GM12878 (cell line): ENCODE data around the gene PRMT7. TPM values are rescaled to one million over a fixed set of nuclear protein-coding genes. Genes with fewer than 3 reads are reported as not detected.

Experiments used
- ATAC-seq: fragments of 200-7000 bp; cut with Tn5 transposase; 3 replicates; pipeline ENCODE4 v1.9.1; 2020; ENCODE audit warnings: mild to moderate bottlenecking, moderate library complexity
- BruUV-seq: library from RNA; stranded (reverse); fragments of 400-500 nt; replicated peaks from 2 replicates; lab custom pipeline; 2021; lab: Mats Ljungman, UMichigan
- CTCF ChIA-PET: fragments of 300-600 bp; sonication (Branson Sonifier 250); formaldehyde crosslinking; extraction: SDS; loops from one replicate; lab custom pipeline; 2021; ENCODE audit warnings: inconsistent platforms; lab: Yijun Ruan, JAX
- POLR2A ChIA-PET: fragments of 350-600 bp; formaldehyde crosslinking; extraction: SDS; loops from one replicate; lab custom pipeline; 2021; ENCODE audit warnings: inconsistent platforms; lab: Charles Lee
- RAD21 ChIA-PET: fragments of 300-600 bp; sonication (Branson Sonifier 250); formaldehyde crosslinking; loops from one replicate; lab custom pipeline; 2023; ENCODE audit warnings: antibody characterized with exemption; ENCODE audit not compliant: unreplicated experiment; lab: Charles Lee
- SMC1A ChIA-PET: fragments of 300-600 bp; sonication (Branson Sonifier 250); formaldehyde crosslinking; loops from one replicate; lab custom pipeline; 2023; ENCODE audit not compliant: unreplicated experiment, uncharacterized antibody; lab: Charles Lee
- DNase-seq: peaks from one replicate; pipeline ENCODE4 v3.0.0-alpha.2; 2011; ENCODE audit warnings: low read depth, low spot score
- FAIRE-seq: peaks from 3 replicates; lab custom pipeline; 2011; peaks lifted over from hg19 to GRCh38; lab: Jason Lieb, UNC
- H2AFZ ChIP-seq: 2 replicates; pipeline ENCODE4 v1.6.0; 2011; ENCODE audit warnings: low read depth, low read length, control low read depth; ENCODE audit not compliant: control insufficient read depth
- H3K27ac ChIP-seq: 2 replicates; pipeline ENCODE4 v1.5.1; 2011; ENCODE audit warnings: control low read depth; ENCODE audit not compliant: control insufficient read depth, insufficient read depth
- H3K27me3 ChIP-seq, 2 experiments: replicated peaks in 1 of 2; 2 replicates each; pipeline versions ENCODE4 v1.6.0 to v1.6.1; 2011; ENCODE audit warnings: low read length in 1 of 2; ENCODE audit not compliant: control insufficient read depth in 2 of 2, insufficient read depth in 2 of 2
- H3K36me3 ChIP-seq, 2 experiments: 2 replicates each; pipeline ENCODE4 v1.5.1; 2011; ENCODE audit warnings: low read length in 1 of 2; ENCODE audit not compliant: control insufficient read depth in 2 of 2, insufficient read depth in 2 of 2
- H3K4me1 ChIP-seq: 2 replicates; pipeline ENCODE4 v1.6.1; 2011; ENCODE audit warnings: mild to moderate bottlenecking, low read length, moderate library complexity, mixed read lengths; ENCODE audit not compliant: control insufficient read depth, insufficient read depth
- H3K4me2 ChIP-seq: 2 replicates; pipeline ENCODE4 v1.6.0; 2011; ENCODE audit warnings: control low read depth; ENCODE audit not compliant: control insufficient read depth, insufficient read depth
- H3K4me3 ChIP-seq: fragments of 200-600 bp; sonication (generic); 2 replicates; pipeline ENCODE4 v1.5.1; 2016
- H3K79me2 ChIP-seq: 2 replicates; pipeline ENCODE4 v1.6.0; 2011; ENCODE audit warnings: low read length; ENCODE audit not compliant: control insufficient read depth, insufficient read depth
- H3K9ac ChIP-seq: 2 replicates; pipeline ENCODE4 v1.8.0; 2011; ENCODE audit warnings: low read length, control low read depth, mixed read lengths; ENCODE audit not compliant: control insufficient read depth, insufficient read depth
- H3K9me3 ChIP-seq: replicated peaks from 3 replicates; pipeline ENCODE4 v1.5.1; 2011; ENCODE audit warnings: mild to moderate bottlenecking, low read length; ENCODE audit not compliant: control insufficient read depth, insufficient read depth
- H4K20me1 ChIP-seq: 2 replicates; pipeline ENCODE4 v1.6.0; 2011; ENCODE audit not compliant: control insufficient read depth, insufficient read depth
- ASH2L ChIP-seq: fragments of 300-600, 200-600 bp; sonication (generic); IDR thresholded peaks from 2 replicates; pipeline ENCODE4 v1.6.1; 2017; ENCODE audit warnings: low read depth, mild to moderate bottlenecking, borderline replicate concordance
- E2F8 ChIP-seq: fragments of 450-650 bp; IDR thresholded peaks from 2 replicates; pipeline ENCODE4 v1.6.1; 2018; ENCODE audit warnings: mild to moderate bottlenecking, low read depth, moderate library complexity; ENCODE audit not compliant: partially characterized antibody
- EP300 ChIP-seq, 2 experiments: fragments of 150-350 bp in 1 of 2; IDR thresholded peaks; 2 replicates each; pipeline ENCODE4 v1.6.1; 2011 to 2012; ENCODE audit warnings: low read depth in 2 of 2, low read length in 2 of 2, borderline replicate concordance in 1 of 2, improper control_type of control experiment in 1 of 2, inconsistent platforms in 1 of 2; ENCODE audit not compliant: control insufficient read depth in 1 of 2
- ETV6 ChIP-seq, 2 experiments: fragments of 450-650 bp in 1 of 2; IDR thresholded peaks in 1 of 2; conservative IDR thresholded peaks in 1 of 2; 2 replicates each; pipeline ENCODE4 v1.6.1; 2014; ENCODE audit warnings: antibody characterized with exemption in 1 of 2, borderline replicate concordance in 1 of 2, low read depth in 1 of 2, mild to moderate bottlenecking in 1 of 2, moderate library complexity in 1 of 2
- IKZF2 ChIP-seq, 2 experiments: fragments of 450-650 bp; IDR thresholded peaks; 2 replicates each; pipeline ENCODE4 v1.6.1; 2017; ENCODE audit warnings: mild to moderate bottlenecking in 2 of 2, moderate library complexity in 2 of 2
- IRF4 ChIP-seq: IDR thresholded peaks from 2 replicates; pipeline ENCODE4 v1.6.1; 2011; ENCODE audit warnings: low read depth, low read length
- MEF2B ChIP-seq: fragments of 450-650 bp; IDR thresholded peaks from 2 replicates; pipeline ENCODE4 v1.6.1; 2018; ENCODE audit warnings: mild to moderate bottlenecking, moderate library complexity; ENCODE audit not compliant: partially characterized antibody, poor library complexity, severe bottlenecking
- MTA2 ChIP-seq: fragments of 450-650 bp; IDR thresholded peaks from 2 replicates; pipeline ENCODE4 v1.6.1; 2016; ENCODE audit warnings: low read depth, mild to moderate bottlenecking, moderate library complexity
- MYC ChIP-seq: IDR thresholded peaks from 2 replicates; pipeline ENCODE4 v1.6.1; 2011; ENCODE audit warnings: mild to moderate bottlenecking, low read length, moderate library complexity, inconsistent platforms; ENCODE audit not compliant: insufficient read depth, insufficient replicate concordance, insufficient read length, severe bottlenecking
- NFXL1 ChIP-seq: fragments of 450-650 bp; IDR thresholded peaks from 2 replicates; pipeline ENCODE4 v1.6.1; 2017; ENCODE audit warnings: antibody characterized with exemption, mild to moderate bottlenecking, borderline replicate concordance
- NR2C1 ChIP-seq: fragments of 450-650 bp; IDR thresholded peaks from 2 replicates; pipeline ENCODE4 v1.6.1; 2017; ENCODE audit warnings: antibody characterized with exemption, mild to moderate bottlenecking, moderate library complexity
- POLR2AphosphoS5 ChIP-seq: IDR thresholded peaks from 2 replicates; pipeline ENCODE4 v1.6.1; 2011; ENCODE audit warnings: mild to moderate bottlenecking, low read length, inconsistent platforms
- RUNX3 ChIP-seq: IDR thresholded peaks from 2 replicates; pipeline ENCODE4 v1.6.1; 2012; ENCODE audit warnings: low read length, inconsistent platforms
- TCF7 ChIP-seq: IDR thresholded peaks from 2 replicates; pipeline ENCODE4 v1.6.1; 2014; ENCODE audit warnings: antibody characterized with exemption, borderline replicate concordance
- WGBS: methylation state at CpG from one replicate; pipeline ENCODE4 v1.1.6; 2016; ENCODE audit warnings: low lambda C conversion rate; ENCODE audit not compliant: insufficient replicate concordance, insufficient coverage; ENCODE audit errors: missing lambda C conversion rate; 5-methylcytosine and 5-hydroxymethylcytosine counted together
- in situ Hi-C: fragments of 300-500 bp; cut with MboI; formaldehyde crosslinking; loops from 9 replicates; pipeline ENCODE4 v1.14.3; 2018; ENCODE audit warnings: mixed read lengths
- intact Hi-C: fragments of 100-400 bp; cut with micrococcal nuclease; formaldehyde crosslinking; loops from one replicate; pipeline ENCODE4 v1.14.2; 2022; ENCODE audit not compliant: unreplicated experiment
- polyA plus RNA-seq, 11 experiments: library from polyadenylated mRNA; depleted of rRNA in 4 of 11; unstranded in 6 of 11; stranded (reverse) in 5 of 11; fragments of >200 nt; fragmentation: Nextera tagmentation in 4 of 11; fragmentation: Illumina TruSeq in 1 of 11; extraction: Ambion mirVana in 4 of 11; extraction: Trizol in 1 of 11; gene quantifications; 1 replicate in 1 of 11; 2 replicates in 10 of 11; pipeline versions ENCODE4 v1.2.1 to v1.2.3, GENCODE V29; 2011 to 2016; ENCODE audit warnings: inconsistent platforms in 2 of 11, missing spikeins in 2 of 11, low read depth in 1 of 11
- total RNA-seq, 4 experiments: library from RNA; depleted of rRNA in 3 of 4; stranded (reverse); fragments of >200 nt in 3 of 4; fragmentation: Illumina TruSeq in 1 of 4; extraction: Trizol in 1 of 4; gene quantifications; 2 replicates each; pipeline versions ENCODE4 v1.2.1 to v1.2.3, GENCODE V29; 2013 to 2021
- TF ChIP-seq, protein P1 (sequence below): IDR thresholded peaks from 2 replicates; pipeline ENCODE4 v1.6.1; 2012; ENCODE audit warnings: low read length, inconsistent platforms

The PRMT7 gene
- total and polyA plus RNA-seq, 10 of the 15 experiments (the other 5 are each of a cell fraction or from before 2014, with no cell fraction given): 5.1 to 56.1 (median 42.0) TPM

GRCh38 chr16:68331879-68332410, 21.1 kb downstream of the PRMT7 start (continued):
- TF ChIP-seq MTA2: no peak
- no peak for TF ChIP-seq MYC
- no peak for TF ChIP-seq IRF4

DNA sequence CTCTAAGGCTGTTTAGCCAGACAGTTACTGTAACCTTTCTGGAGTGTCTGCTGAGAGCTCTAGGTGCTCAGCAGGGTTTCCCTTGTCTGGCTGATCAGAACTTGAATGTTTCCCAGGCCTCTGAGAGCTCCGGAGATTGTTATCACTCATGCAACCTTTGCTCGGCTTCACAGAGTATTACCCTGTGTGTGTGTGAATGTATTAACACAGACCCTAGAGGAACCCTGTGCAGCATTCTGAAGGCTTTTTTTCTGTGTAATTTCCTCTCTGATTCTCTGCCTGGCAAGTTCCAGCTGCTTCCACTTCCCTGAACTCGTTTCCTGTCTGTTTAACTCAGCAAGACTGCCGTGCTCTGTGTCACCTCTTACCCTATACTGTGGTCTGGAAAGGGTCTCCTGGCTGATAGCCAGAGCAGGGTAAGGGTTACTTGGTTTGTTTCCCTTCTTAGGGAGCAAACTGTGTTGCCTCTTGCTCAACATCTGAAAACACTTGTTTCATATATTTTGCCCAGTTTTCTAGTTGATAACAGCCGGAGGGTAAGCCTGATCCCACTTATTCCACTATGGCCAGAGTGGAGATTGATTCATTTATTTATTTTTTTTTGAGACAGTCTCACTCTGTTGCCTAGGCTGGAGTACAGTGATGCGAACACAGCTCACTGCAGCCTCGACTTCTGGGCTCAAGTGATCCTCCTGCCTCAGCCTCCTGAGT, 21.7 kb downstream of the PRMT7 start:
- Histone ChIP-seq H3K4me3 (no peak overlapping the region), H3K79me2 (no peaks in the 10 kb centered on the region), H3K36me3 (peaks cover 2 to 26% of the 10 kb centered on the region in 2 experiments; a peak in 3 of 4 replicates), H3K4me1 (peaks cover 16% of the 10 kb centered on the region), H3K9me3 (no peaks in the 10 kb centered on the region), H4K20me1 (no peaks in the 10 kb centered on the region), H3K27me3 (no peaks in the 10 kb centered on the region), H3K9ac (no peak overlapping the region), H2AFZ (no peak overlapping the region), H3K27ac (peak overlapping the region; percentile 26), H3K4me2 (no peak overlapping the region)
- intact Hi-C loops: no loop called here
- BruUV-seq: no TSS peak
- ChIA-PET CTCF (interaction anchor here (1.0 to 21.7 kb wide), 4 partner anchors 29 to 138 kb away, joined by 3 to 747 read pairs (median 3); partner anchors contain the start of gene SLC7A6), RAD21 (interaction anchor here (1.2 to 15.5 kb wide), 3 partner anchors 14 to 91 kb away, joined by 3 to 399 read pairs (median 3); partner anchors contain the start of gene SLC7A6), SMC1A (interaction anchor here (0.8 to 2.9 kb wide), 5 partner anchors 32 to 76 kb away, joined by 3 to 15 read pairs (median 4); partner anchors contain the start of gene SLC7A6), POLR2A (interaction anchor here (1.0 to 1.1 kb wide), 2 partner anchors 24 to 96 kb away, joined by 3 read pairs; no protein-coding TSS in a partner anchor)
- ATAC-seq (no peak), FAIRE-seq (no peak), DNase-seq (no peak)
- in situ Hi-C loops: no loop called here
- 53% methylated on average over 7 of the region's 7 CpGs for WGBS
- TF ChIP-seq RUNX3 (0 out of 2 replicates have a peak, but pooled peaks have one; percentile 8), MEF2B (no peak), IKZF2 (IDR thresholded peaks at IDR 0.05) (no peak), POLR2AphosphoS5 (no peak), E2F8 (no peak), ETV6 (conservative IDR thresholded peaks at IDR 0.05 in 1 of 2, IDR thresholded peaks at IDR 0.05 in 1 of 2; ENCODE audit: borderline replicate concordance in 1 of 2, low read depth in 1 of 2) (peak in 1 of 2 experiments; percentile 77; a peak in 2 of 4 replicates), TCF7 (no peak), NFXL1 (no peak), EP300 (IDR thresholded peaks at IDR 0.05; ENCODE audit: borderline replicate concordance in 1 of 2, control insufficient read depth in 1 of 2, low read depth in 2 of 2, low read length in 2 of 2) (no peak), ASH2L (no peak), NR2C1 (no peak)
- TF ChIP-seq, protein P1, sequence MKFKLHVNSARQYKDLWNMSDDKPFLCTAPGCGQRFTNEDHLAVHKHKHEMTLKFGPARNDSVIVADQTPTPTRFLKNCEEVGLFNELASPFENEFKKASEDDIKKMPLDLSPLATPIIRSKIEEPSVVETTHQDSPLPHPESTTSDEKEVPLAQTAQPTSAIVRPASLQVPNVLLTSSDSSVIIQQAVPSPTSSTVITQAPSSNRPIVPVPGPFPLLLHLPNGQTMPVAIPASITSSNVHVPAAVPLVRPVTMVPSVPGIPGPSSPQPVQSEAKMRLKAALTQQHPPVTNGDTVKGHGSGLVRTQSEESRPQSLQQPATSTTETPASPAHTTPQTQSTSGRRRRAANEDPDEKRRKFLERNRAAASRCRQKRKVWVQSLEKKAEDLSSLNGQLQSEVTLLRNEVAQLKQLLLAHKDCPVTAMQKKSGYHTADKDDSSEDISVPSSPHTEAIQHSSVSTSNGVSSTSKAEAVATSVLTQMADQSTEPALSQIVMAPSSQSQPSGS: no peak
